Melanocyte of skin (primary cell): ENCODE data around the gene NPHP3. TPM values are rescaled to one million over a fixed set of nuclear protein-coding genes. Genes with fewer than 3 reads are reported as not detected.

Experiments used
- total RNA-seq, 2 donors: library from RNA; depleted of rRNA; stranded (reverse); fragments of >200 nt; gene quantifications; 2 replicates each; pipeline ENCODE4 v1.2.3, GENCODE V29; 2012

Gene NPHP3
- 10 to 100 TPM; 26.0 to 44.7 TPM for total RNA-seq

GRCh38 chr3:132722165-132723023 is at the start of gene NPHP3:
Gene NPHP3, minus strand, starts transcription at chr3:132722409. Its CDS starts 54 bp downstream, at chr3:132722355.

GRCh38 chr3:132660052-132660810 is 62.0 kb downstream of the NPHP3 start, which contains the start of gene UBA5:
Gene UBA5, plus strand, starts transcription at chr3:132660329. Its CDS starts 209 bp downstream, at chr3:132660538.

GRCh38 chr3:132659365-132660051 is 62.7 kb downstream of the NPHP3 start, which contains the start of gene ACAD11:
Gene ACAD11, minus strand, starts transcription at chr3:132659809. Its CDS starts 58 bp downstream, at chr3:132659751.

Other genes starting within 250 kb of the NPHP3 start
- gene ACKR4, start 125.1 kb downstream of the NPHP3 start, total RNA-seq: 1 to 10 TPM; 1.3 to 1.7 TPM
- 10 to 100 TPM; 24.0 to 31.3 TPM for gene ACAD11, start 62.6 kb downstream of the NPHP3 start, total RNA-seq
- 10 to 100 TPM; 25.1 to 30.6 TPM for gene UBA5, start 62.1 kb downstream of the NPHP3 start, total RNA-seq